ENCODE data around the gene LENEP. TPM values are rescaled to one million over a fixed set of nuclear protein-coding genes. Genes with fewer than 3 reads are reported as not detected.
A peak's percentile ranks its signal among the peaks of the same experiment; 100 is the strongest.

LENEP gene
- total RNA-seq, 3 donors from 2014 or later (not counting 1 experiment from before 2014, with no cell fraction given), result not detected

- H3K4me1 ChIP-seq (ENCODE audit: control insufficient read depth, insufficient read depth, low read length), result peaks cover 46% of the 10 kb centered on the region
- peaks cover 40% of the 10 kb centered on the region for H3K36me3 ChIP-seq (ENCODE audit: control insufficient read depth, insufficient read depth, low read length)
- no peaks in the 10 kb centered on the region for H3K9me3 ChIP-seq (ENCODE audit: control insufficient read depth, insufficient read depth, low read length)
- peak overlapping the region in 1 of 2 donors; percentile 25 for H3K27ac Mint-ChIP-seq
- 88% methylated on average over 15 of the region's 15 CpGs for WGBS (ENCODE audit: insufficient coverage)
- ATAC-seq (no peak), DNase-seq (no peak)
- H3K4me1 Mint-ChIP-seq, result peaks cover 4 to 25% of the 10 kb centered on the region in 2 donors
- no peak overlapping the region for H3K27ac ChIP-seq (ENCODE audit: low read length)
- no peaks in the 10 kb centered on the region for H3K27me3 Mint-ChIP-seq (ENCODE audit: low read depth in 2 of 2)
- no peak for TF ChIP-seq CTCF (IDR thresholded peaks at IDR 0.05)
- no peaks in the 10 kb centered on the region for H3K36me3 Mint-ChIP-seq
- intact Hi-C loops (cut with micrococcal nuclease), result no loop called here
- no peak overlapping the region for H3K4me3 ChIP-seq (ENCODE audit: low read length)
- H3K27me3 ChIP-seq (ENCODE audit: control insufficient read depth, insufficient read depth, low read length), result no peaks in the 10 kb centered on the region
- no peaks in the 10 kb centered on the region for H3K9me3 Mint-ChIP-seq
- no peak overlapping the region for H3K4me3 Mint-ChIP-seq
These were observed 48.0 kb upstream of the LENEP start for GRCh38 chr1:154945160-154945961.

DNA sequence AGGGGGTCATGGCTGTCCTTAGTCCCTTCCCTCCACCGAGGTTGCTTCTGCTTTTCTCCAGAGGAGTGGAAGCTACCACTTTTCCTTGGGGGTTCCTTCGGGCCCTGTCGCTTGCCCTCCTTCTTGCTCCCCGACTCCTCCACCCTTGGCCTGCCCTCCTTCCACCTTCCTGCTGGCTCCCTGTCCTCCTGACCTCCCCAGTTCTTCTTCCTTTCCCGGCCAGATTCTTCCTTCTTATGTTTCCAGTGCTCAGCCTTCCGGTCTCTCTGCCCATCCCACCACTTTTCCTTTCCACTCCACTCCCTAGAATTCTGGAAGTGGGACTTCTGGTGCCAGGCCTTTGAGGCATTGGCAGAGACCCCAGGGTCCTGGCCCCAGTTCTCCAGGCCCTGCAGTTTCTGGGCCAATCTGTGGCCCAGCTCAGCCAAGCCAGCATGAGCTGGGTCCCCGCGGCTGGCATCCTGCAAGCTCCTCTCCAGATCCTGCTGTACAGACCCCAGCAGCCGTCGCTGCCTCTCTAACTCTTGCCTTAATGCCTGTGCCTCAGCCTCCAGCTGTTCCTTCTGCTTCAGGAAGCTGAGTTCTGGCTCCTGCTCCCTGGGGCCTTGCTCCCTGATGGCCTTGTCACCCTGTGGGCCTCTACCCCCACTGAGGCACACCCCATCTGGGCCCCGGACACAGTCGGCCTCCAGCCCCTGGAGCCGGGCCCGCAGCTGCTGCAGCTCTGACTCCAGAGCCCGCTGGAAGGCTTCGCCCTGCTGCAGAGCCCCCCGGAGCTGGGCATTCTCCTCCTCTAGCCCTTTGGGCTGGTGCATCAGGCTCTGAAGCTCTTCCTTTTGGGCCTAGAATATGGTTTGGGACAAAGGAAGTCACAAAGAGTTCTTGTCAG, 47.2 kb upstream of the LENEP start:
- Mint-ChIP-seq H3K27ac (peak overlapping the region; percentile 25 to 71), H3K27me3 (ENCODE audit: low read depth in 2 of 2) (no peaks in the 10 kb centered on the region), H3K4me1 (peaks cover 4 to 25% of the 10 kb centered on the region in 2 donors), H3K9me3 (no peaks in the 10 kb centered on the region), H3K36me3 (no peaks in the 10 kb centered on the region), H3K4me3 (peak overlapping the region; percentile 40)
- Histone ChIP-seq H3K27me3 (ENCODE audit: control insufficient read depth, insufficient read depth, low read length) (no peaks in the 10 kb centered on the region), H3K36me3 (ENCODE audit: control insufficient read depth, insufficient read depth, low read length) (peaks cover 49% of the 10 kb centered on the region), H3K27ac (ENCODE audit: low read length) (no peak overlapping the region), H3K4me1 (ENCODE audit: control insufficient read depth, insufficient read depth, low read length) (peaks cover 41% of the 10 kb centered on the region), H3K4me3 (ENCODE audit: low read length) (no peak overlapping the region), H3K9me3 (ENCODE audit: control insufficient read depth, insufficient read depth, low read length) (no peaks in the 10 kb centered on the region)
- TF ChIP-seq CTCF (IDR thresholded peaks at IDR 0.05), result no peak
- intact Hi-C loops (cut with micrococcal nuclease), result no loop called here
- ATAC-seq (no peak), DNase-seq (no peak)
- 91% methylated on average over 17 of the region's 17 CpGs for WGBS (ENCODE audit: insufficient coverage)

- no peak overlapping the region for H3K4me3 Mint-ChIP-seq
- intact Hi-C loops (cut with micrococcal nuclease), result no loop called here
- peak overlapping the region in 1 of 2 donors; percentile 36 for H3K27ac Mint-ChIP-seq
- DNase-seq (no peak), ATAC-seq (no peak)
- Histone ChIP-seq H3K9me3 (ENCODE audit: control insufficient read depth, insufficient read depth, low read length) (no peaks in the 10 kb centered on the region), H3K36me3 (ENCODE audit: control insufficient read depth, insufficient read depth, low read length) (peaks cover 55% of the 10 kb centered on the region), H3K4me3 (ENCODE audit: low read length) (no peak overlapping the region), H3K27ac (ENCODE audit: low read length) (no peak overlapping the region), H3K4me1 (ENCODE audit: control insufficient read depth, insufficient read depth, low read length) (peaks cover 41% of the 10 kb centered on the region), H3K27me3 (ENCODE audit: control insufficient read depth, insufficient read depth, low read length) (no peaks in the 10 kb centered on the region)
- WGBS (ENCODE audit: insufficient coverage), result 97% methylated on average over 11 of the region's 11 CpGs
- H3K36me3 Mint-ChIP-seq, result no peaks in the 10 kb centered on the region
- no peaks in the 10 kb centered on the region for H3K27me3 Mint-ChIP-seq (ENCODE audit: low read depth in 2 of 2)
- TF ChIP-seq CTCF (IDR thresholded peaks at IDR 0.05), result no peak
- H3K4me1 Mint-ChIP-seq, result peaks cover 18 to 40% of the 10 kb centered on the region in 2 donors
- no peaks in the 10 kb centered on the region for H3K9me3 Mint-ChIP-seq
These were observed 45.3 kb upstream of the LENEP start for GRCh38 chr1:154948079-154948478.

All from natural killer cell (primary cell).